T-cell (primary cell): Measurements from ENCODE around the gene ARHGAP6. TPM values are rescaled to one million over a fixed set of nuclear protein-coding genes. Genes with fewer than 3 reads are reported as not detected.

Experiments
- ATAC-seq, 4 experiments: fragments of 200-7000 bp in 3 of 4; fragments of 150-1000 bp in 1 of 4; cut with Tn5 transposase; replicated peaks in 1 of 4; 1 replicate in 3 of 4; 2 replicates in 1 of 4; pipeline ENCODE4 v1.10.0; 2021; ENCODE audit warnings: moderate library complexity in 3 of 4, mild to moderate bottlenecking in 2 of 4, moderate number of reproducible peaks in 1 of 4
- CTCF ChIA-PET, 2 donors: fragments of 300-600 bp; sonication (Branson Sonifier 250); formaldehyde crosslinking; loops; one replicate each; lab custom pipeline; 2022; ENCODE audit warnings: antibody characterized with exemption in 2 of 2; lab: Charles Lee
- POLR2A ChIA-PET, 2 donors: fragments of 300-600 bp; sonication (Branson Sonifier 250); formaldehyde crosslinking; loops; one replicate each; lab custom pipeline; 2022; ENCODE audit warnings: antibody characterized with exemption in 2 of 2; lab: Charles Lee
- DNase-seq, 35 experiments: peaks; one replicate each; pipeline versions ENCODE4 v3.0.0 to v3.0.0-alpha.2; 2013 to 2023
- H3K27ac ChIP-seq: one replicate; pipeline ENCODE4 v1.5.1; 2013; ENCODE audit warnings: low read length
- H3K27me3 ChIP-seq, 2 experiments: replicated peaks in 1 of 2; 1 replicate in 1 of 2; 2 replicates in 1 of 2; pipeline versions ENCODE4 v1.6.1 to v1.7.0; 2013; ENCODE audit warnings: low read length in 1 of 2, mixed read lengths in 1 of 2; ENCODE audit not compliant: control insufficient read depth in 2 of 2, insufficient read depth in 2 of 2; ENCODE audit errors: extremely low read depth in 1 of 2
- H3K36me3 ChIP-seq, 2 donors: 1 replicate in 1 of 2; 2 replicates in 1 of 2; pipeline versions ENCODE4 v1.6.1 to v1.7.0; 2013; ENCODE audit warnings: low read length in 1 of 2; ENCODE audit not compliant: control insufficient read depth in 2 of 2, insufficient read depth in 1 of 2; ENCODE audit errors: extremely low read depth in 1 of 2
- H3K4me1 ChIP-seq, 2 experiments: 1 replicate in 1 of 2; 2 replicates in 1 of 2; pipeline versions ENCODE4 v1.6.1 to v1.7.0; 2013; ENCODE audit warnings: low read length in 2 of 2, mixed read lengths in 1 of 2; ENCODE audit not compliant: insufficient read depth in 2 of 2, control insufficient read depth in 1 of 2; ENCODE audit errors: extremely low read depth in 1 of 2
- H3K4me3 ChIP-seq, 2 donors: 1 replicate in 1 of 2; 2 replicates in 1 of 2; pipeline versions ENCODE4 v1.5.1 to v1.7.0; 2013; ENCODE audit warnings: mild to moderate bottlenecking in 2 of 2, low read length in 1 of 2, moderate library complexity in 1 of 2; ENCODE audit not compliant: control insufficient read depth in 1 of 2; ENCODE audit errors: extremely low read depth in 1 of 2
- H3K9me3 ChIP-seq: 2 replicates; pipeline ENCODE4 v1.7.0; 2013
- H3K27ac Mint-ChIP-seq, 2 donors: one replicate each; pipeline ENCODE4 v1.8.0; 2020 to 2021; ENCODE audit warnings: mild to moderate bottlenecking in 2 of 2, mixed read lengths in 2 of 2
- H3K27me3 Mint-ChIP-seq, 2 donors: one replicate each; pipeline ENCODE4 v1.8.0; 2021 to 2022; ENCODE audit warnings: mixed read lengths in 2 of 2
- H3K36me3 Mint-ChIP-seq: one replicate; pipeline ENCODE4 v1.8.0; 2021; ENCODE audit warnings: mixed read lengths
- H3K4me1 Mint-ChIP-seq, 3 donors: one replicate each; pipeline ENCODE4 v1.8.0; 2020 to 2022; ENCODE audit warnings: mixed read lengths in 3 of 3, mild to moderate bottlenecking in 1 of 3
- H3K4me3 Mint-ChIP-seq, 3 donors: one replicate each; pipeline ENCODE4 v1.8.0; 2020 to 2022; ENCODE audit warnings: mild to moderate bottlenecking in 3 of 3, mixed read lengths in 3 of 3, moderate library complexity in 3 of 3
- H3K9me3 Mint-ChIP-seq, 3 donors: one replicate each; pipeline ENCODE4 v1.8.0; 2020 to 2022; ENCODE audit warnings: mixed read lengths in 3 of 3
- WGBS: methylation state at CpG from one replicate; pipeline ENCODE4 v1.1.5; 2013; ENCODE audit warnings: missing lambda C conversion rate; ENCODE audit not compliant: insufficient coverage; 5-methylcytosine and 5-hydroxymethylcytosine counted together
- total RNA-seq, 35 experiments: library from RNA in 6 of 35; stranded (reverse) in 6 of 35; fragments of 120-200 nt in 1 of 35; gene quantifications; one replicate each; pipeline versions ENCODE4 v1.2.1 to v1.2.4 and lab custom pipeline; 2013 to 2026

ARHGAP6 gene
- total RNA-seq, 5 donors from 2014 or later (not counting 1 experiment from before 2014, with no cell fraction given) = 0.09 to 0.13 (median 0.12) TPM; not detected in 2

DNA sequence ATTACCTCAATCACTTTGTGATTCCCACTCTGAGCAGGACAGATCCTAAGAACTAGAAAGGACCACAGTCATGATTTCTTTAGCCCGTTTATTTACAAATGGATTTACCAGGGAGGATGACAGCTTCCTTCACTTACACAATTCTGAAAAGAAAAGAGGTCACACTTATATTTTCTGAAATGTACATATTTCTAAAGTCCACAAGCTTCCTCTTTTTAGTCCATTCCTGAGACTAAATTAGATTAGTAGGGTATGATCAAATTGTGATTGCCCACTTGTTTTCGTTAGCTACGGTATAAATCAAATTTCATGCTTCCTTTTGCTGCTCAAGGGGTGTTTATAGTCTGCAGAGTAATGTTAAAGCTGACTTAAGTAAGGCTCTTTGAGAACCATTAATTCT lies 380.1 kb downstream of the ARHGAP6 start:
- no peaks in the 10 kb centered on the region for H3K9me3 ChIP-seq
- ChIA-PET CTCF (no interaction called here), POLR2A (no interaction called here)
- H3K4me3 ChIP-seq = no peak overlapping the region
- Mint-ChIP-seq H3K27ac (no peak overlapping the region), H3K9me3 (no peaks in the 10 kb centered on the region), H3K36me3 (no peaks in the 10 kb centered on the region), H3K27me3 (peaks cover 0 to 4% of the 10 kb centered on the region in 2 donors), H3K4me3 (no peak overlapping the region), H3K4me1 (no peaks in the 10 kb centered on the region)
- H3K27ac ChIP-seq = no peak overlapping the region
- no peaks in the 10 kb centered on the region for H3K4me1 ChIP-seq
- ATAC-seq (no peak), DNase-seq (no peak)
- no CpG with 5 or more reads among the region's 3 CpGs for WGBS
- no peaks in the 10 kb centered on the region for H3K36me3 ChIP-seq
- no peaks in the 10 kb centered on the region for H3K27me3 ChIP-seq

DNA sequence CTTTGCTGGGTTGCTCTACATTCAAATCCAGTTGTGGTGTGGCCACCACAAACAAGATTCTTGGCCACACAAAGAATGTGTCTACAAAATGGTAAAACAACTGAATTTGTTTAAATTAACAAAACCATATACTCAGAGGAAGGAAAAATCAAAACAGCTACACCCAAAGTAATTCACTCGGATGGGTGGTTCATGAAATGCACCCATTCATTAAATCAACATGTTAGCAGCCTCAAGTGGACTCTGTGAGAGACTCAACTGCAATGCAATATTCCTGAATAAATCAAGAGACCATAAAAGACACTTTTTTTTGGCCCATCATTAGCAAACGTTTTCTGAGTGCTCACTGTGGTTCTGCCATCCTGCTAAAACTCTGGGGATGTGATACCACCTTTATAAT lies 383.7 kb downstream of the ARHGAP6 start:
- Mint-ChIP-seq H3K9me3 (no peaks in the 10 kb centered on the region), H3K4me1 (no peaks in the 10 kb centered on the region), H3K4me3 (no peak overlapping the region), H3K36me3 (no peaks in the 10 kb centered on the region), H3K27ac (no peak overlapping the region), H3K27me3 (no peaks in the 10 kb centered on the region)
- 50% methylated on average over 2 of the region's 2 CpGs for WGBS
- Histone ChIP-seq H3K9me3 (no peaks in the 10 kb centered on the region), H3K27me3 (no peaks in the 10 kb centered on the region), H3K4me1 (no peaks in the 10 kb centered on the region), H3K4me3 (no peak overlapping the region), H3K27ac (no peak overlapping the region), H3K36me3 (no peaks in the 10 kb centered on the region)
- CTCF ChIA-PET = no interaction called here
- DNase-seq (no peak), ATAC-seq (no peak)
- POLR2A ChIA-PET = interaction anchor here in 1 of 2 donors (0.6 kb wide), 1 partner anchor 8 kb away, joined by 4 read pairs; no protein-coding TSS in a partner anchor

DNA sequence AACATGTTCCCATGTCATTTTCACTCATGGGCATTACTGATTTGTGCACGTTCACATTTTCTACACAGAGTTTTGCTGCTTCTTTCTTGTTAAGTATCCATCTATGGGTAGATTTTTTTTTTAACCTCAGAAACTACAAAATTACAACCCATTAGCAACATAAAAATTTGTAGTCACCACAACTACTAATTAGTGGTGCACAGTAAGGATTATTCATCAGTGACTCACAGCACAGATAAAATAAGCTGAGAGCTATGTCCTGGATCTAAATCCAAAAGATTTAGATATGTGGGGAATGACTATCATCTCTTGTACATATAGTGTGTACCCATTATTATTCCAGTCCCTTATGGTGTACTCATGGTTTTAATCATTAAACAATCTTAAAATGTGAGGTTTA lies 392.2 kb downstream of the ARHGAP6 start:
- DNase-seq = no peak
- Mint-ChIP-seq H3K36me3 (no peaks in the 10 kb centered on the region), H3K4me3 (no peak overlapping the region), H3K4me1 (no peaks in the 10 kb centered on the region), H3K27me3 (peaks cover 2 to 14% of the 10 kb centered on the region in 2 donors), H3K9me3 (peaks cover 0 to 5% (median 0%) of the 10 kb centered on the region in 3 donors), H3K27ac (no peak overlapping the region)
- Histone ChIP-seq H3K36me3 (no peaks in the 10 kb centered on the region), H3K4me3 (no peak overlapping the region), H3K27me3 (no peaks in the 10 kb centered on the region), H3K27ac (no peak overlapping the region), H3K9me3 (no peaks in the 10 kb centered on the region), H3K4me1 (no peaks in the 10 kb centered on the region)
- no CpG with 5 or more reads among the region's 1 CpG for WGBS
- no peak for ATAC-seq
- POLR2A ChIA-PET = no interaction called here
- CTCF ChIA-PET = no interaction called here

DNA sequence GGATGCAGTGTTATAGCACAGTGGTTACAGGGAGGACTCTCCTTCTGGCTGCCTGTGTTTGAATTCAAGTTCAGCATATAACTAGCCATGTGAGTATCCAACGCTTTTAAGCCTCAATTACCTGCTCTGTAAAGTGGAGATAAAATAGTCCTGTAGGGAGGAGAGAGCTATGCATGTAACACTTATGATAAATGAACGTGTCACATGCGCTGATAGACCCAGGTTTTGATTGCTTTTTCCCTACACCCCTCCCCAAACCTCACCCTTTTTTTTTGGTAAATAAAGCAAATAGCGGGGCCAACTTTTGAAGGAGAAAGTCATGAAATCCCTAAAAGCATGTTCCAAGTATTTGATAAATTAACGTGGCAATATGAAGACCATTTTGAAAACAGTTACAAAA lies 392.9 kb downstream of the ARHGAP6 start:
- no peaks in the 10 kb centered on the region for H3K4me1 ChIP-seq
- Mint-ChIP-seq H3K9me3 (peaks cover 0 to 5% (median 0%) of the 10 kb centered on the region in 3 donors), H3K36me3 (no peaks in the 10 kb centered on the region), H3K4me1 (no peaks in the 10 kb centered on the region), H3K27me3 (peaks cover 2 to 14% of the 10 kb centered on the region in 2 donors), H3K4me3 (no peak overlapping the region), H3K27ac (no peak overlapping the region)
- ChIA-PET POLR2A (no interaction called here), CTCF (no interaction called here)
- H3K36me3 ChIP-seq = no peaks in the 10 kb centered on the region
- no CpG with 5 or more reads among the region's 5 CpGs for WGBS
- no peak for ATAC-seq
- H3K27me3 ChIP-seq = no peaks in the 10 kb centered on the region
- no peak for DNase-seq
- H3K9me3 ChIP-seq = no peaks in the 10 kb centered on the region
- no peak overlapping the region for H3K4me3 ChIP-seq
- H3K27ac ChIP-seq = no peak overlapping the region

DNA sequence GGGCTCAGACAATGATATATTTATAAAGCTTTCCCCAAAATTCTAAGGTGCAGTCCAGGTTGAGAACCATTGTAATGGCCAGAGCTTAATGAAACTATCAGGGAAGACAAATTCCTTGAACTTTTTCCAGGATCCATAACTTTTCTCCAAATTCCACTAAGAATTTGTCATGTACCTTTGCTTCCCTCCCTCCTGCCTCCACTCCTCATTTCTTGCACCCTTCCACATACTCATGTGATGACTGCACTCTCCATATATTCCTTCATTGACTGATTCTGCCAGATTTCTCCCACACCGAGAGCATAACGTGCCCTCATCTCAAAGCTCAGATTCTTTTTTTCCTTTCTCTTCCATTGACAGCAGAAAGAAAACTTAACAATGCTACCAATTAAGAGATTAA lies 393.4 kb downstream of the ARHGAP6 start:
- H3K4me3 ChIP-seq = no peak overlapping the region
- Mint-ChIP-seq H3K9me3 (peaks cover 0 to 5% (median 0%) of the 10 kb centered on the region in 3 donors), H3K27ac (no peak overlapping the region), H3K4me3 (no peak overlapping the region), H3K27me3 (peaks cover 2 to 17% of the 10 kb centered on the region in 2 donors), H3K4me1 (no peaks in the 10 kb centered on the region), H3K36me3 (no peaks in the 10 kb centered on the region)
- DNase-seq (no peak), ATAC-seq (no peak)
- ChIA-PET CTCF (no interaction called here), POLR2A (no interaction called here)
- H3K36me3 ChIP-seq = no peaks in the 10 kb centered on the region
- no peak overlapping the region for H3K27ac ChIP-seq
- H3K9me3 ChIP-seq = no peaks in the 10 kb centered on the region
- WGBS = 75% methylated on average over 2 of the region's 2 CpGs
- no peaks in the 10 kb centered on the region for H3K4me1 ChIP-seq
- no peaks in the 10 kb centered on the region for H3K27me3 ChIP-seq

DNA sequence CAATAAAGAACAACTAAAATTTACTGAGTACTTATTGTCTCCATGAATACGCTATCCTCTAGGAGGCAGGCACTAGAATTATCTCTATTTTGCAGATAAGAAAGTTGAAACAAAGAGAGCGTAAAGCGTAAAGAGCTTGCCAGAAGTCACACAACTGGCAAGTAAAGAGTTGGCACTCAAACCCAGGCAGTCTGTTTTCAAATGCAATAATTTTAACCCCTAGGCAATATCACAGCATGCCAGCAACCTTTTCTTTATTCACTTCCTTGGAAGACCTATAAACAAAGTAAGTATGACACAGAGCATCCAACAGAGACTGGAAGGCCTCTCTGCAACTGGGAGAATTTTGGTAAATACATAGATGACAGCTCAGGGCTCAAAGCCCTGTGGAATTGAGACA lies 395.7 kb downstream of the ARHGAP6 start:
- Histone ChIP-seq H3K9me3 (no peaks in the 10 kb centered on the region), H3K27ac (no peak overlapping the region), H3K4me3 (no peak overlapping the region), H3K4me1 (no peaks in the 10 kb centered on the region), H3K36me3 (no peaks in the 10 kb centered on the region), H3K27me3 (no peaks in the 10 kb centered on the region)
- POLR2A ChIA-PET = no interaction called here
- DNase-seq (no peak), ATAC-seq (no peak)
- Mint-ChIP-seq H3K27me3 (peaks cover 0 to 9% of the 10 kb centered on the region in 2 donors), H3K9me3 (no peaks in the 10 kb centered on the region), H3K4me3 (no peak overlapping the region), H3K36me3 (no peaks in the 10 kb centered on the region), H3K27ac (no peak overlapping the region), H3K4me1 (no peaks in the 10 kb centered on the region)
- CTCF ChIA-PET = no interaction called here
- no CpG with 5 or more reads among the region's 3 CpGs for WGBS

DNA sequence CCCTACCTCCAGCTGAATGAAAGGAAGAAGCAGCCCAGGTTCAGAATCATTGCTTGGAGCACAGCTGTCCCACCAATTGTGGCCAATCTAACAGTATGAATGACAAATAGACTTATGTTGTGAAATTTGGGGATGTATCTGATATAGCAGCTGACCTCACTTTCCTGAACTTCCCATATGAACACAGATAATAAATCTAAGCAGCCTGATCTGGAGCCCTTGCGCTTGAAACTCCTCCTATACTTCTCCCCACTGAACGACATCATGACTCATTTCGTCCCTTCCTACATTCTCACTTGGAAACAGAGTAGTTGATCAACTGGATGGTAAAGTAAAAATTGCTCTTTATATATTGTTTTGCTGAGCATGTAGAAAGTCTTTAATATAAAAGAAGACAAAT lies 396.7 kb downstream of the ARHGAP6 start:
- WGBS = no CpG with 5 or more reads among the region's 3 CpGs
- ChIA-PET POLR2A (no interaction called here), CTCF (no interaction called here)
- Histone ChIP-seq H3K27ac (no peak overlapping the region), H3K27me3 (no peaks in the 10 kb centered on the region), H3K4me3 (no peak overlapping the region), H3K9me3 (no peaks in the 10 kb centered on the region), H3K4me1 (no peaks in the 10 kb centered on the region), H3K36me3 (no peaks in the 10 kb centered on the region)
- Mint-ChIP-seq H3K36me3 (no peaks in the 10 kb centered on the region), H3K27me3 (peaks cover 0 to 9% of the 10 kb centered on the region in 2 donors), H3K4me3 (no peak overlapping the region), H3K4me1 (no peaks in the 10 kb centered on the region), H3K9me3 (no peaks in the 10 kb centered on the region), H3K27ac (no peak overlapping the region)
- ATAC-seq = no peak
- DNase-seq = no peak
